Common myeloid progenitor, CD34-positive (primary cell): Measurements from ENCODE around the gene VAV3.

ENCODE experiments used
- CTCF ChIA-PET: fragments of 350-600 bp; sonication (Branson Sonifier 250); formaldehyde crosslinking; loops from one replicate; lab custom pipeline; 2021; ENCODE audit warnings: antibody characterized with exemption; lab: Charles Lee
- POLR2A ChIA-PET: fragments of 350-600 bp; sonication (Branson Sonifier 250); formaldehyde crosslinking; loops from one replicate; lab custom pipeline; 2021; ENCODE audit warnings: antibody characterized with exemption; lab: Charles Lee
- DNase-seq, 3 donors: peaks; one replicate each; pipeline versions ENCODE4 v3.0.0 to v3.0.0-alpha.2; 2013
- H3K27ac ChIP-seq, 2 experiments: 1 replicate in 1 of 2; 2 replicates in 1 of 2; pipeline ENCODE4 v1.7.0; 2013; ENCODE audit warnings: inconsistent platforms in 2 of 2, low read length in 2 of 2, mild to moderate bottlenecking in 2 of 2, low read depth in 1 of 2, moderate library complexity in 1 of 2; ENCODE audit not compliant: severe bottlenecking in 2 of 2, insufficient read depth in 1 of 2, poor library complexity in 1 of 2
- H3K27me3 ChIP-seq, 5 experiments: replicated peaks in 2 of 5; 1 replicate in 3 of 5; 2 replicates in 2 of 5; pipeline versions ENCODE4 v1.6.1 to v1.7.0; 2013; ENCODE audit warnings: low read length in 4 of 5, mild to moderate bottlenecking in 2 of 5, moderate library complexity in 2 of 5, inconsistent platforms in 1 of 5; ENCODE audit not compliant: insufficient read depth in 5 of 5, control insufficient read depth in 4 of 5
- H3K36me3 ChIP-seq, 4 experiments: 1 replicate in 2 of 4; 2 replicates in 2 of 4; pipeline versions ENCODE4 v1.6.1 to v1.7.0; 2013; ENCODE audit warnings: low read length in 3 of 4, control low read depth in 1 of 4, mild to moderate bottlenecking in 1 of 4; ENCODE audit not compliant: control insufficient read depth in 4 of 4, insufficient read depth in 4 of 4
- H3K4me1 ChIP-seq, 4 experiments: 1 replicate in 3 of 4; 2 replicates in 1 of 4; pipeline versions ENCODE4 v1.6.1 to v1.7.1; 2013; ENCODE audit warnings: low read length in 3 of 4, mild to moderate bottlenecking in 3 of 4, control low read depth in 1 of 4, inconsistent platforms in 1 of 4, moderate library complexity in 1 of 4; ENCODE audit not compliant: control insufficient read depth in 4 of 4, insufficient read depth in 4 of 4; ENCODE audit errors: control extremely low read depth in 1 of 4
- H3K4me3 ChIP-seq, 7 experiments: 1 replicate in 4 of 7; 2 replicates in 3 of 7; pipeline versions ENCODE4 v1.5.1 to v1.7.0; 2013; ENCODE audit warnings: mild to moderate bottlenecking in 7 of 7, low read length in 6 of 7, moderate library complexity in 6 of 7, inconsistent platforms in 2 of 7, low read depth in 2 of 7, control low read depth in 1 of 7; ENCODE audit not compliant: insufficient read depth in 4 of 7, control insufficient read depth in 1 of 7; ENCODE audit errors: extremely low read depth in 1 of 7
- H3K9me3 ChIP-seq, 5 experiments: 1 replicate in 4 of 5; 2 replicates in 1 of 5; pipeline versions ENCODE4 v1.6.1 to v1.7.1; 2013; ENCODE audit warnings: low read length in 4 of 5, mild to moderate bottlenecking in 2 of 5, inconsistent platforms in 1 of 5, low read depth in 1 of 5, moderate library complexity in 1 of 5; ENCODE audit not compliant: control insufficient read depth in 4 of 5, insufficient read depth in 2 of 5; ENCODE audit errors: control extremely low read depth in 1 of 5
- WGBS: methylation state at CpG from one replicate; pipeline ENCODE4 v1.1.5; 2013; ENCODE audit not compliant: insufficient coverage; 5-methylcytosine and 5-hydroxymethylcytosine counted together

The VAV3 gene

DNA sequence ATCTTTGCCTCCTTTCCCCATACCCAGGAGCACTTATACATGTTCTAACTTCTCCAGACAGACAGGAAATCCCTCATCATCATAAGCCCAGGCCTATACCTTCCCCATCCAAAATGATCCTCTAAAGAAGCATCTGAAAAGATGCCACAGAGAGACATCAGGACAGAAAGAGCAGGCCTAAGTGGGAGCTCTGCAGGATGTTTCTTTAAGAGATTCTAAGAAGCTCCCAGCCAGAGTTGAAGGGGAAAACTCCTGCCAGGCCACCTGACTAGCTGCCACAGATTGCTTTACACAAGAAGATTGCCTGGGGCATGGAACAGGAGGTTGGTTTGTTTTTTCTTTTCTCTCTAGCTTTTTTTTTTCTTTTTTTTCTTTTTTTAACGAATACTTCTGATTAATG, 275.8 kb downstream of the VAV3 start:
- no CpG with 5 or more reads among the region's 1 CpG for WGBS
- ChIA-PET POLR2A (no interaction called here), CTCF (no interaction called here)
- Histone ChIP-seq H3K4me1 (no peaks in the 10 kb centered on the region), H3K36me3 (peaks cover 11 to 36% (median 21%) of the 10 kb centered on the region in 4 experiments), H3K9me3 (peaks cover 0 to 2% (median 0%) of the 10 kb centered on the region in 5 experiments), H3K27ac (no peak overlapping the region), H3K4me3 (no peak overlapping the region), H3K27me3 (no peaks in the 10 kb centered on the region)
- no peak for DNase-seq

DNA sequence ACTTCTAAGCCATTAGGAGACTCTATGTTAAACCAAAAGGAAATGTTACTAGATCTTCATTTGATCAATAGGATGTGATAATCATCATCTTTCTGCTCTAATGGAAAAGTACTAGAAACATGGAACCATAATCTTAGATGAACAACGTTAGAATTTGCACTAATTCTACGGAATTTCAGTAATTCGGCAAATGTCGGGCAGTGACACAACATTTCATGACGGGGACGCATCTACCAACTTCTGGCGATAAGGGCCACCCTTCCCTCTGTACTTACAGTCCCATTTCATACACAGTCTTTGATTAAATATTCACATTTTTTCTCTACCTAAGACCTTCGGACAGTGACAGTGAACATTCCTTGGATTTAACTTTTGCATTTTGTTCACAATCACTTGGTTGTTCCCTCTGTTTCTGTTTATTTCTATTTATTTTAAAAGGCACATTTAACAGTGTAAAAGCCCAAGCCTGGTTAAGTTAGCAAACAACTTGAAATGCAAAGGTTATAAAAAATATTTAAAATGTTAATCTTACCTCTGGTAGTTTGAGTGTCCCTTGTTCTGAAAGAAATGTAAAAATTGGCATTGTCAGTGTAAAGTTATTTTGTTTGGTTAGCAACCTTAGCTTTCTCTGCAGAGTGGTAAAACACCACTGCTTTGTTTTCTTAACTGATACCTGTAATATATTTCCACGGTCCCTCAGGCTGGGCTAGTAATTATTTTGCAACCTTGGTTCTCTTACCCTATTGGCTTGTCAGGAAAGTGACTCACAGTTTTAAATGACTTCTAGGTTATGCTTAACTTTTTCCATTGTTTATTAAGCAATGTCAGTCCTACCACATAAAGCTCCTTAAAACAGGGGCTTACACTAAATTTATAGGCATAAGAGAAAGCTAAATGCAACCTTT, 276.9 kb downstream of the VAV3 start:
- no peaks in the 10 kb centered on the region for H3K27me3 ChIP-seq
- 97% methylated on average over 9 of the region's 9 CpGs for WGBS
- H3K36me3 ChIP-seq: peaks cover 9 to 32% (median 22%) of the 10 kb centered on the region in 4 experiments
- DNase-seq: no peak
- ChIA-PET CTCF (no interaction called here), POLR2A (no interaction called here)
- H3K27ac ChIP-seq: no peak overlapping the region
- no peaks in the 10 kb centered on the region for H3K4me1 ChIP-seq
- no peaks in the 10 kb centered on the region for H3K9me3 ChIP-seq
- H3K4me3 ChIP-seq: no peak overlapping the region

DNA sequence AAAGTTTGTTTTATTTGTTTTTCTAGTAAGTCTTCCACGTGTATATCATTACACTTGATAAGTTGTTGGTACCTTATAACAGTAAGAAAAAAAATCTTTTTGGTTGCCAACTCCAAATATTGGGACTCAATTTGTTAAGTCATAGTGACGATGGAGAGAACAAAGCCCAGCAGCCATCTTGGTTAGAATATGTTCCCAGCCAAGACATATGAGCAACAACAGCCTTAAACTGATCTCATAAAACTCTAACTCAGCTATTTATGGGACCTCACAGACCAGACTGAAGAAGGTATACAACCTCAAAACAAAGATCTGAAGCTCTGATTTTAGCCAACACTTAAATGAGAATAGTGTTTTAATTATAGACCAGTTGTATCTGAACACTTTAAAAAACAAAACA, 281.3 kb downstream of the VAV3 start:
- Histone ChIP-seq H3K27me3 (no peaks in the 10 kb centered on the region), H3K9me3 (no peaks in the 10 kb centered on the region), H3K4me3 (no peak overlapping the region), H3K27ac (no peak overlapping the region), H3K4me1 (no peaks in the 10 kb centered on the region), H3K36me3 (peaks cover 8 to 19% (median 15%) of the 10 kb centered on the region in 4 experiments)
- DNase-seq: no peak
- ChIA-PET CTCF (no interaction called here), POLR2A (no interaction called here)
- no CpG with 5 or more reads among the region's 2 CpGs for WGBS

DNA sequence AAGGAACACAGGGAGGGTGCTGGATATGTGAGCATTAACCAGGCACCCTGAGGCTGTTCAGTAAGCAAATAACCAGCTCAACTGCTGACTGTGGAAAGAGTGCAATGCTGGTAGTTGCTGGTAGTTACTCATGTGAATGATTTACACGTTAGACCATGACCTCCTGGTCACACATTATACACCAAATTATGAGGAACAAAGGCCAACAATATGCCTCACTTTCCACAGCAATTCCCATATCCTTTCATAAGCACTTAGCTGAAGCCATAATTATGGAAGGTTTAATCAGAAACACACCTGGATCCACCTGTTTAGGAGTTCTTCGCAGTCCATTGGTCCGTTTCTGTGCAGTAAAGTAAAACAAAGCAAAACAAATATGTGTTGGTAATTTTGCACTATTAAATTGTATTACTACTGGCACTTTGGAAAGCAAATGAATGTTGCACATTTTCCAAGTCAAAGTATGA, 281.8 kb downstream of the VAV3 start:
- no peak for DNase-seq
- ChIA-PET POLR2A (no interaction called here), CTCF (no interaction called here)
- no peaks in the 10 kb centered on the region for H3K9me3 ChIP-seq
- H3K4me1 ChIP-seq: no peaks in the 10 kb centered on the region
- peaks cover 8 to 19% (median 14%) of the 10 kb centered on the region in 4 experiments for H3K36me3 ChIP-seq
- no peak overlapping the region for H3K4me3 ChIP-seq
- no peaks in the 10 kb centered on the region for H3K27me3 ChIP-seq
- H3K27ac ChIP-seq: no peak overlapping the region
- no CpG with 5 or more reads among the region's 3 CpGs for WGBS

DNA sequence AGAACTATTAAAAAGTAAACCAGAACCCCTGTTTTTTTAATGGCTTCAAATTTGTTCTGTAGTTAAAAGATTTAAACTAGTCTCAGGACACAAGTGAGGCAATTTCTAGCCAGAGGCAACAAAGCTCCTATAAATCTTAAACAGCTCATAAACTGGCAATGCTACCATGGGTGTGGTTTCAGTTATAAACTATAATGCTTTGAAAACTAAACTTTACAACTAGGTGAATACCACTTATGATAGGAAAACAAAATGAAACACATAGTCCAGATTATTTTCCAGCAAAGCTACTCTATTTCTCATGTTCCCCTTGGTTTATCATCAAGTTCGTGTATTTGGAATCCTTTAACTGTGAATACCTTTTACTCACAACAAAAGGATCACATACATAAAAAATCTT, 282.5 kb downstream of the VAV3 start:
- H3K9me3 ChIP-seq: no peaks in the 10 kb centered on the region
- ChIA-PET CTCF (no interaction called here), POLR2A (no interaction called here)
- no CpG with 5 or more reads among the region's 1 CpG for WGBS
- H3K27me3 ChIP-seq: no peaks in the 10 kb centered on the region
- DNase-seq: no peak
- H3K27ac ChIP-seq: no peak overlapping the region
- H3K4me3 ChIP-seq: no peak overlapping the region
- no peaks in the 10 kb centered on the region for H3K4me1 ChIP-seq
- peaks cover 8 to 16% (median 14%) of the 10 kb centered on the region in 4 experiments for H3K36me3 ChIP-seq

DNA sequence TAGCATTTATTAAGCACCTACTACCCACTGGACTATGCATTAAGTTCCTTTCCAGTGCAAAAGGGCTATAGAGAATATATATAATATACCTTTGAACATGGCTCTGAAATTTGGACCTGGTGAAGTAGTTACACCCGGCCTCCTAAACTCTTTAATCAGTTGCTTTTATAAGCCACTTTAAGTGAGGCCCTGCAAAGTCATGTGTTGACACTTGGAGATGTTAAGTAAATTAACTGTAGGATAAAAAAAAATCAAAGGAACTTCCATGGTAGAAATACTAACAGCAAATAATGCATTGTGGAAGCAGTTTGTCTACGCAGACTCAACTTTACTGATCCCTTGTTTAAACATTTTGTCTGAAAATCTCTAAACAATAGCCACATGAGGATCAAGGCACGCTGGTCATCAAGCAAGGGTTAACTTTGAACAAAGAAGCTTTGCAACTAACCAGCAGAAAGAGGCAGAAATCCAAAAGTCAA, 283.9 kb downstream of the VAV3 start:
- H3K36me3 ChIP-seq: peaks cover 10 to 21% (median 17%) of the 10 kb centered on the region in 4 experiments
- 100% methylated on average over 1 of the region's 3 CpGs for WGBS
- no peaks in the 10 kb centered on the region for H3K27me3 ChIP-seq
- CTCF ChIA-PET: no interaction called here
- H3K27ac ChIP-seq: no peak overlapping the region
- H3K9me3 ChIP-seq: no peaks in the 10 kb centered on the region
- no peak for DNase-seq
- no peak overlapping the region for H3K4me3 ChIP-seq
- no peaks in the 10 kb centered on the region for H3K4me1 ChIP-seq
- POLR2A ChIA-PET: no interaction called here

DNA sequence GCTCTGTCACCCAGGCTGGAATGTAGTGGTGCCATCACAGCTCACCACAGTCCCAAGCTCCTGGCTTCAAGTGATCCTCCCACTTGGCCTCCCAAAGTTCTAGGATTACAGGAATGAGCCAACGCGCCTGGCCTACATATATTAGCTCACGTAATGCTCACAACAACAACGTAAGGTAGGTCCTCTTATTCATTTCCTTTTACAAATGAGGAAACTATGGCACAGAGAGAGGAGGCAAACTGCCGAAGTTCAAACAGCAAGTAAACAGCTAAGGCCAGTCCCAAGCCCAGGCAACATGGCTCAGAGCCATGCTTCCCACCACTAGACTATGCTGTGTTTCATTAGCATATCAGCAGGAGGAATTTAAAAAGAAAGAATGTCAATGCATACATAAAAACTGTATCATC, 284.4 kb downstream of the VAV3 start:
- peaks cover 13 to 24% (median 21%) of the 10 kb centered on the region in 4 experiments for H3K36me3 ChIP-seq
- H3K9me3 ChIP-seq: peaks cover 0 to under 1% (median 0%) of the 10 kb centered on the region in 5 experiments
- DNase-seq: no peak
- no peak overlapping the region for H3K4me3 ChIP-seq
- ChIA-PET POLR2A (no interaction called here), CTCF (no interaction called here)
- 100% methylated on average over 4 of the region's 5 CpGs for WGBS
- no peaks in the 10 kb centered on the region for H3K4me1 ChIP-seq
- H3K27ac ChIP-seq: no peak overlapping the region
- H3K27me3 ChIP-seq: no peaks in the 10 kb centered on the region
